HUDEP-2 (cell line): ENCODE data around the gene L3HYPDH.

ENCODE experiments used
- DNase-seq, 76 experiments: peaks; one replicate each; lab custom pipeline; 2025; ENCODE audit not compliant: unreplicated experiment in 76 of 76; lab: John Stamatoyannopoulos, UW

Gene L3HYPDH

DNA sequence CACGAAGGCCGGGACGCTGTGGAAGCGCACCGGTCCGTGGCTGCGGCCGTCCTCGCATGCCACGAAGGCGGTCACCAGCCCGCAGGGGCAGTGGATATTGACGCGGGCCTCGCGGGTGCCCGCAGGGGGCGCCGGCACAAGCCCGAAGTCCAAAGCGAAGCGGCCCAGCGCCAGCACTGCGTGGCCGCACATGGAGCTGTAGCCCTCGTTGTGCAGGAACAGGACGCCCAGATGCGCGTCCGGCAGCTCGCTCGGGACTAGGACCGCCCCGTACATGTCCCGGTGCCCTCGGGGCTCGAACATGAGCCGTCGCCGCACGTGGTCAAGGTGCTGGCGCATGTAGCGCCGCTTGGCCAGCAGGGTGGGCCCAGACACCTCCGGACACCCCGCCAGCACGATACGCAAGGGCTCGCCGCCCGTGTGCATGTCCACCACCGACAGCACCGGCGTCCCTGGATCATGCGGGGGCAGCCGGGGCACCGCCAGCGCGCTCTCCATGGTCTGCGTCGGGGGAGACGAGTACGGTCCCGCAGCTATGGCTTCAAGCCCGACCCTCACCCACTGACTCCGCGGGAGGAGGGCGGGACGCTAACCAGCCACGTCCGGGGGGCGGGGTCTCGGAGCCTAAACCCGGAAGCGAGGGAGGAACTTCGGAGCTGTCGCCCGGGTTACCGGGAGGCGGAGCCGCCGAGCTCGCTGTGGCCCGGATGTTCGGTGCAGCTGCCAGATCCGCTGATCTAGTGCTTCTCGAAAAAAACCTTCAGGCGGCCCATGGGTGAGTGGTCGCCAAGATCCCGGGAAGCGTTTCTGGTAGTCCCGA lies at the start of gene L3HYPDH, which contains the start of gene JKAMP:
Gene L3HYPDH, minus strand, starts transcription at position 590 of the 820 bp plus-strand sequence. Its CDS starts 92 bp downstream, at position 498.
Gene JKAMP, plus strand, starts transcription at position 699 of the 820 bp plus-strand sequence. Its CDS starts 73 bp downstream, at position 772.
- peak in 75 of 76 experiments; percentile 47 to 97 (median 91) for DNase-seq

DNA sequence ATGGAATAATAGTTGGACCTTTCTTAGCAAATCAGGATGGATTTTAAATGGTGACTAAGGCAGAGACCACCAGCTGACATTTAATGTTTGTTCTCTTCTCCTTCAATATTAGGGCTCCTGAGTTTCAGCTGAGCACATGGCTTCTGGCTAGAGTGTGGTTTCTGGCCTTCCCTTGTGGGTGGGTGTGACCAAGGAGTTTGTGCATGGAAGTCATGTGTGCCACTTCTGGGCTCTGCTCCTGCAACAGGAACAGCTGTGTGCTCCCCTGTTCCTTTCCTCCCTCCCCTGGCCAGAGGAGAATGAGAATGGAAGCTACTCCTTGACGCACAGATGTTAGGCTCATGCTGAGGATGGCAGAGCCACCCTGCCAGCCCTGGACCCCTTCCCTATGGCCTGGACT lies 48.2 kb upstream of the L3HYPDH start:
- no peak for DNase-seq

DNA sequence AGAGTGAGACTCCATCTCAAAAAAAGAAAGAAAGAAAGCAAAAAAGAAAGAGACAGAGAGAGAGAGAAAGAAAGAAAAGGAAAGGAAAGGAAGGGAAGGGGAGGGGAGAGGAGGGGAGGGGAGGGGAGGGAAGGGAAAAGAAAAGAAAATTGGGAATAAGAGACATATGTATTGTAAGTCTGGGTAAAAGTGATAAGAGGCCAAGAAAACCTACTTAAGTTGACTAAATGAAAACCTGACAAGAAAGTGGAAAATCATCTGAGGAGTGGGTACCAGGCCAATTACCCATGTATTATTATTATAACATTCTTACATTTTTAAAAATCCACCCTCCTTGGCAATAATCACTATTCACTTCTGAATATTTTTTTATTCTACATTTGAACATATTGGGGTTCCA lies 46.1 kb upstream of the L3HYPDH start:
- DNase-seq, result no peak

DNA sequence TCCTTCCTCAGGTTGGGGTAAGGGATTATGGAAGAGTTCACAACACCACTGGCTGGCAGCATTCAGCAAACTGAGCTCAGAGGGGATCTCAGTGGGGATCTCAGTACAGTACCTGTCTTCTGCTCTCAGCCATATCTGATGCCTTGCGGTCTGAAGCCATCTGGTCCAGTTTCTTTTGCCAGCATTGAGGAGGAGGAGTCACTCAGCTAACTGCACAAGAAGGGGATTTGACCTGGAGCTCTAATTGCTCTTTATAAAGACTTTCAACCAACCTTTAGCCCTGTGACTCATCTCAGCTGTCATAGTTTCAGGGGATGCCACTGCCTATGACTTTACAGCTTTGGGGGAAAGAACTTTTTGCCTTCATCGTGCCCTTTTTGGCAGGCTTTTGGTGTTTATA lies 45.0 kb upstream of the L3HYPDH start:
- DNase-seq, result no peak

DNA sequence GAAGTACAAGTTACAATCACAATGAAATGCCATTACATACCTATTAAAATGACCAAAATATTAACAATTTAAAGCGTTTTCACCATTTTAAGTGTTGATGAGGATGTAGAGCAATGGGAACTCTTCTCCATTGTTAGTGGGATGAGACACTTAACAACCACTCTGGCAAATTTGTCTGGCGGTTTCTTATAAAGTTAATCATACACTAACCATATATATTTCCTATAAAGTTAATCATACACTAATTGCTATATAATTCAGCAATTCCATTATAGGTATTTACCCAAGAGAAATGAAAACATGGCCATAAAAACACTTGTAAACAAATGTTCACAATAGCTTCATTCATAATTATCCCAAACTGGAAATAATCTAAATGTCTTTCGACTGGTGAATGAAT lies 36.0 kb upstream of the L3HYPDH start:
- DNase-seq, result no peak

DNA sequence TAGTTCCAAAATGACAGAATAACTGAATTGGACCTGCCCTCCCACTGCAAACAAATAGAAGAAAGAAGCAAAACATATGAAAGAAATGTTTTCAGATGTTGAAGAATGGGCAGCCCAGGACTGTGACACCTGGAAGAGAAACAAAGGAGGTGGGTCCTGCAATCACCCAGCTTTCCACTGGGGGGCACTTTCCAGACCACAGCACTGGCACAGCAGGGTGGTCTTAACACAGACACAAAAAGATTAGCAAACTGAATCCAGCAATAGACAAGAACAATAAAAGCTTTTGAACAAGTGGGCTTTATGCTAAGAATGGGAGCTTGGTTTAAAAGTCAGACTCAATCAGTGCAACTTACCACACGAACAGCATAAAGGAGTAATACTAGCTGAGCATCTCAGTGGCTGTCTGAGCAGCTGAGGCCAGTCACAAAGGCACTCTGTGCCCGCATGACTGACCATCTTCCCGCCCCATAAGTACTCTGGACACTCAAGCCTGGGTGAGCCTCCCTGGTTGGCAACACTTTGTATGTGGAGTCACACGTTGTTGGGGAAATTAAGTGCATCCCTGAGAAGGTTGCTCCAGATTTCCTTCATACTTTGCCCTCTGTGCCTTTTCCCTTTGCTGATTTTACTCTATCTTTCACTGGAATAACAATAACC lies 27.8 kb upstream of the L3HYPDH start:
- peak in 1 of 76 experiments; percentile 2 for DNase-seq

DNA sequence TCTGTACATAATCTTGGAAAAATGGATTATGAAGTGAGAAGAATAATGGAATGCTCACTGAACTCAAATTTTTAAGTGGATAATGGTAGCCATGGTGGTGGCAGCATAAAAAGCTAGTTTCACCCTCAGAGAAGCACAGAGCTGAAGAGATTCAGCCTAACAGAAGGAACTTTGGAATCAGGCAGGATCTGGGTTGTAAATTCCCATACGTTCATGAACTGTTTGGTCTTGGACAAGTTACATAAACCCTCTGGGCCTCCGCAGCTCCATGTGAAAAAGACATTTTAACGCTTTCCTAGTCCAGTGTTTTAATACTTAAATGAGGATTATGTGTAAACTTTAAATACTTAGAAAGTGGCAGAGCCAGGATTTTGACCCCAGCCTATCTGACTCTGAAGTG lies 26.8 kb upstream of the L3HYPDH start:
- DNase-seq, result no peak

DNA sequence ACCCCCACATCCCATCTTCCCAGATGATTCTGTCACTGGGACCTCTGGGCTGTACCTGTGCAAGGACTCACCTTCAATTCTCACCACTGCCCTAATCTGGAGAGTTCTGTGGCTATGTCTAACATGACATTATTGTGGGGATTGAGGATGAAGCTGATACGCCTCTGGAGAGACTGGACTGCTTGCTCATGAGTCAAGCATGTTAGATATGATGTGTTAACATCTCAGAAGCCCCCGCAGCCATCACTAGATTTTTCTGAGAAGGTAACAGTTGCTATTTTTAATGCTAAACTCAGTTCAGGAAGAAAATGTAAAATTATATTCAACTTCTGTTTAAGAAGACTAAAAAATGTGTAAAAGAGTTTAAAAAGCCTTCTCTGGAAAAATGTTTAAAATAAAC lies 25.8 kb upstream of the L3HYPDH start:
- DNase-seq, result no peak

DNA sequence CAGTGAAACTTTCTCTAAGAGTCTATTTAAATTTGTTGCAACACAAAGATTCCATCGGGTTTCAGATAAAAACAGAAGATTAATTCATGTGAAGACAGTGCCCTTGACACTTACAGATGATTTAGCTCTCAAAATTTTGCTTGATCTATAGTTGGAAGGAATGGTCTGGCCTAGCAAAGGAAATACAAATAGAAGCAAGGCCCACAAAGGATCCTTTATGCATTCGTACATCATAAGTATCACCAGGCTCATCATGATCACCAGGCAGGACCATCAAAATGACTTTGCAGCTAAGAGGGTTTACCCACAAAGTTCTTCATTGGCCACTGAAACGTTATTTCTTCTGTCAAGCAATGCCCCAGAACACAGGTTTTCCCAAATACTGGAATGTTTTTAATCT lies 24.9 kb upstream of the L3HYPDH start:
- no peak for DNase-seq

DNA sequence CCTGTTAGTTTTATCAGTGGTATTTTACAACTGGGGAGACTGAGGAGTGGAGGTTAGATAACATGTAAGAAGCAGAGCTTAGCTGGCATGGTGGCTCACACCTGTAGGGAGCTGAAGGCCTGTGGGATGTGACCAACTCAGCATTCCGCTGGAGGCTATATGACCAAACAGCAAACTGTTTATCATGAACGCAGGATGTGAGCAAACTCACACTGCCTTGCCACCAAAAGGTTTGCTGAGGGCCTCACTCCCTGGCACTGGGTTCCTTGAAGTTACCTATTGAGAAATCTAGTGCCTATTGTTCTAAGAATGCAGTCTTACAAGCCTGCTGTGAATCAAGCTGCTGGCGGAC lies 23.5 kb upstream of the L3HYPDH start:
- DNase-seq, result no peak

DNA sequence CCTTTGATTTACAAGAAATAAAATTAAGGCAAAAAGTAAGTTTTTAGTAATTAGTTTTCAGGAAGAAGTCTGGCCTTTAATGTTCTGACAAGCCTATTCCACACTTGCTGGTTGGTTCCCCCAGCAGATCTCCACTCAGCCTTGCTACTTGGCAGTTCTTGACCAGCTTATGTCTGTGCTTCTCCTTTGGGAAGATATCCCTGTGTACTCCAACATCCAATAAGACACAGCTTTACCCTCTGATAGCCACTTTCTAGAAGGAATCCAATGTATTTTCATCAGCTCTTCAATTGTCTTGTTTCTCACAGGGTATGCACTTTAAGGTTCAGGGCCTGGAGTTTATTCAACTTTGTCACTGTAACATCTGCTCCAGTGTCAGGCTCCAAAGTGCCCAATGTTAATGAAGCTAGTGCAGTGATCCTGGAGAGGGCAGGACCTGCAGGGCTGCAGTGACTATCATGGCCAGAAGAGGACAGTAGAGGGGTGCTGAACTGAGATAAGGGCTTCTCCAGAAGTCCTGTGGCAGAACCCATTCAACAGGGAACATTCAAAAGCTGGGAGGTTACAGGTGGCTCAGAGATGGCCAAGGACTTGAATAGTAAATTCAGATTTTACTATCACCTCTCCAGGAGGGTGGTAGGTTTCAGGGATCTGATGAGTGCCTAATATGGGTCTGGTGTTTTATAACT lies 23.0 kb upstream of the L3HYPDH start:
- peak in 65 of 76 experiments; percentile 1 to 82 (median 47) for DNase-seq

DNA sequence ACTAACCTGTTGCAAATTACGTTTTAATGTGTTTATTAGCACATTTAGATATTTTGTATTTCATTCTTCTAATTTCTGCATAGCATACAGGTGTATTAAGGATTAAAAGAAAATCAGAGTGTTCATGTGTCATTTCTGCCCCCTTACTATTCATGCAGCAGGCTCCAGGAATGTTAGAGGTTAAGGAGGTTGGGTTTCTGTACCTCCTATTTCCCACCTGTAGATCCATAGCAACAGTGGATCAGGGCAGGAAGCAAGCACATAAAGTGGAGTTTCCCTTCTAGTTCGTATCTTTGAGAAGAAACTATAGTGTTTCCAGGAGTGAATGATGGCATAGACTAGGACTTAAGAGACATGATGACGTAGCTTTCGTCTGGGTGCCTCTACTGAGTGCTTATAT lies 19.0 kb upstream of the L3HYPDH start:
- no peak for DNase-seq

DNA sequence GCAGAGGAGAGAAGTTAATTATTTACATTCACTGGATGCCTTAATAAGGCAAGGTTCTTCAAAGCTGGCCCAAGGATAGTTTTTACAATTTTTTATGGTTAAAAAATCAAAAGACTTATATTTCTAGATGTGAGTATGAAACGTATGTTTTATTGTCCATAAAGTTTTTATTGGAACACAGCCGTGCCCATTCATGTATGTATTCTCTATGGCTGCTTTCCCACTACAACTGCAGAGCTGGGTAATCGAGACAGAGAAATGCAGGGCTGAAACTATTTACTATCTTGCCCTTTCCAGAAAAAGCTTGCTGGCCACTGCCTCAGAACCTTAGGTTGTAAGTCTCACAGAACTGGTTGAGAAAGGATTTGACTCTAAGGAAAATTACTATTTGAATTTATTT lies 16.5 kb upstream of the L3HYPDH start:
- no peak for DNase-seq

DNA sequence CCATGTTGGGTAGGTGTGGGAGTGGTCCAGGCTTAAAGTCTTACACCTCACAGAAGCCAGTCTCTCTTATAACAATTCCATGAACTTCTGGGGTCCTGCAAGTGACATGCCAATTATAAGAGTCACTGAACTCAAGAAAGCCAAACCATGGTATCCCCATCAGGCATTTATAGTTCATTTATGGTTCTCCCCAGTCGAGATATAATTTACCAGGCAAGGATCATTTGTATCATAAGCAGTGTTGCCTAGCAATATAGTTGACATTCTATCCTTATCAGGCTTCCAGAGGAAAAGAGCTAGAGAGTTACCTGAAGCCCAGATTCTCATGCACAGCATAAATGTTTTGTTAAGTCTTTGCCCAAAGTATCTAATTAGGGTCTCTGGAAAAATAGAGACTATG lies 8.2 kb upstream of the L3HYPDH start:
- no peak for DNase-seq

DNA sequence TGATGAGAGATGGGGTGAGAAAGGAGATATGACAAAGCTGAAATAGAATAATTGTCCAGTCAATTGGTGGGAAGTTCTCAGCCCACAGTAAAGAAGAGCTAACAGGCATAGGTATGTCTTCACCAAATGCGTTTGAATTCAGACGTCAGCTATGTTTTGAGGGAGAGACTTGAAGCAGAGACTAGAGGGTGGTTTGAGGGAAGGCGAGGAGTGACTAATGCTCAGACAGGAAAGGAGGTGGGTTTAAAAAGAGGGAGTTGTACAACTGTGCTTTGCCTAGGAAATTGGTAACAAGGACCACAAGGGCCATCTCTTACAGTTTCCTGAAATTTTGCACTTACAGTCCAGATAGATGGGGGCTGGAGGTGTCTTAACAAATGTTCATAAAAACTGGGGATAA lies 6.5 kb upstream of the L3HYPDH start:
- no peak for DNase-seq

DNA sequence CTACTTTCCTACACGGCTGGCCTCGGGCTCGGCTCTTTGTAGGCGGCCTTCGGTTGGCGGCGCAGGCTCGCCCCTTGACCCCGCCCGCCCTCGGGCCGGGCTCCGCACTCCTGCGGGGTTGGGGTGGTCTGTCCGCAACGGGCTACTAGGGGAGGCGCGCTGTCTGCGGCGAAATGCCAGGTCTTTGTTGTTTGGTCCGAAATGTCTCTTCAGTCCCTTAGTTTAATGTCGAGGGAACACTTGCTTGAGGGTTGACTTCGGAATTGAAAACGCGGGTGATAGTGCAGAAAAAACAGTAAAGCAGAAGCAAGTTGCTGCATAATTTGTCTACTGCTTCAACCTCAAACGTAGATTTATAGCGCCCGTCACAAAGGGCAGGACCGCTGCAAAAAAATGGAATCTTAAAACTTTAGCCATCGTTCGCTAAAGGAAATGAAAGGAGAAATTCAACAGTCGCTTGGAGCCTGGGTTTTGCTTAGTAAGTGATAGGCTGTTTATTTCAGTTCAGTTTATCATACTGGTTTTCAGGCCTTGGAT lies 499 bp upstream of the L3HYPDH start:
- DNase-seq, result peak in 5 of 76 experiments; percentile 33 to 85 (median 50)

DNA sequence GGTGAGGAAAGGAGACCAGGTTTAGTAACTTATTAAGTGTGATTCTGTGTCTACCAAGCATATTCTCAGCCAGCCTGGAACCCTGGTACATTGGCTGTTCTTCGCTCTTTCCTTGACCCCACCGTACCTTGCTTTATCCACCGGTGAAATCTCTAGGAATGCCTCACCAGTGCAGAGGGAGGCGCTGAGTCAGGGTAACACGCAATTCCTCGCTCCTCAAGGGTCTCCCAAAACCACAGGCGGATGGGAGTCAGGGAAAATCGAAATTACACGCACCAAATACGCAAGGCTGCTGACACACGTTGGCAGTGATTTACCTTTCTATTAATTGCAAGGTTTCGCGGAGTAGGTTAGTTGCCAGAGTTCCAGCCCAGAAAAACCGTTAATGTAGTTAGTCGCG lies 845 bp downstream of the L3HYPDH start:
- peak in 1 of 76 experiments; percentile 18 for DNase-seq

DNA sequence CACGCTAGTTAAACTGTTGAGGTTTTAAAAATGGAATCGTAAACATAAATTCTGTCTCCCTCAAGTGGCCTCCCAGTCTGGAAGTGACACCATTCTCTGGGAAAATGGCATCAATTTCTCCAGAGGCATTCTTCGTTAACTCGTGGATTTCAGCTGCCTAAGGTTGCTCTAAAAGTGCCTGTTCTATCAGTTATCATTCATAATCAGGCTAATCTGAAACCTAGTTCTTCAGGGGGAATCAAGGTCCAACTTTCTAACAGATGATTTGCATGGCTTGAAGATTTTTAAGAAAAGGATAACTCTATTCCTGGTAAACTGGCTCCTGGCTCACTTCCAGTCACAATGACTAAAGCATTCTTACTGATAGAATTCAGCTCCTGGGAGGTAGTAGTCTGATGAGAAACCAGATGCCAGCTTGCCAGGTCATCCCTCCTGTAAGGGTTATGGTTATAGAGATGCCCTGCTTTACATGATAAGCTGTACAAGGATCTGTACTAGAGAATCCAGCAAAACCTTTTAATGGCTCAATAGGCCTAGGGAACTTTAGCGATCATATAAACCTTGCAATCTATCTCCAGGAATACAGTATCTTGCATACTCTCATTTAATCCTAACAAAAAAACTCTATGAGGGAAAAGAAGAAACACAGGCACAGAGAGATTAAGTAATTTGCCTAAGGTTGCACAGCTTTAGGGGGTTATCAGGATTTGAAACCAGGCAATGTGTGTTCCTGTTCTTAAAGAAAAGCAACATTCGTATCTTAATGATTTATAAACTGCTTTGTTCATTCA lies 1.5 kb downstream of the L3HYPDH start:
- peak in 46 of 76 experiments; percentile 1 to 63 (median 23) for DNase-seq

DNA sequence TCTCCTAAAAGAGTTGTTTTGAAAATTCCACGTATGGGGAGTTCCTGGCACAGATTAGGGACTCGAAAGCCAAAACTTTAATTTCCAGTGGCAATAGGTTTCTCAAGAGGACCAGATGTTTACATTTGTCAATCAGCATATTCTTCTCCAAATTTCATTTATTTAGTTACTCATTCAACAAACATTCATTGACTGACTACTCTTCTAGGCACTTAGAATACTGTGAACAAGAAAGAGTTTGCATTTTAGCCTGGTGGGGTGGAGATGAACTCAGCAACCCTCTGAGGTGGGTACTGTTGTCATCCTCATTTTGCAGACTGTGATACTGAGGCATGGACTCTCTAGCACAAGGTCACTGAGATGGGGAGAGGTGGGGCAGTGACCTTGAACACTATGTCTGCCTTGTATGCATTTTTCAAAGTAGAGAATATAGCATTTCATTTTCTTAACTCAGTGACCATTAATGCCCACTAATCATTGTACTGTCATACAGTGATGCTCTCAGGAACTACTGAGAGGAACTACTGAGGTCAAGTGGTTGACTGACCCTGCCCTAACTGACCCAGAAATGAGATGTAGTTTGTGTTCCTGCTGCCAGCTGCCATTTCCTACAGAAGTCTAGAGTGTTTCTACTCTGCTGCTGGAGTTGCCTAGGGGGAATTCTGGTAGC lies 2.2 kb downstream of the L3HYPDH start:
- DNase-seq, result no peak

DNA sequence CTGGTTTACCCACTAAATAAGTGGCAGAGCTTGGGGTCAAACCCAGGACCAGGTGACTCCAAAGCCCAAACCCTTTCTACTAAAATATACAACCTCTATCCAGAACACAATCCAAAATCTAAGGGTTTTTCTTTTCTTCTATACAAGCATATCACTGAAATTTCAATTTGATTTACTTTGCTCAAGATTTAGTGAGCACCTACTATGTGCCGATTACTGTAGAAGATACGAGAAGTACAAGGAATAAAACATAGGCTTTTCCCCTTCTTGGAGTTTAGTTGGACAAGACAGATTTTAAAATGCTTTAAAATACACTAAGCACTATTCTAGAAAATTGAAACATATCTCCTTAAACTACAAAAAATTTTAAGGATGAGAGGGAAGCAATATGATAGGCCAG lies 2.8 kb downstream of the L3HYPDH start:
- DNase-seq, result no peak
